ENCODE measurements around the gene ADAM22.

The ADAM22 gene

GRCh38 chr7:88040694-88041093, 106.6 kb downstream of the ADAM22 start:
- no peak for DNase-seq (ENCODE audit: low spot score)

GRCh38 chr7:88041583-88041982, 107.5 kb downstream of the ADAM22 start:
- no peak for DNase-seq (ENCODE audit: low spot score)

- no peak for DNase-seq (ENCODE audit: low spot score)
These were observed 108.1 kb downstream of the ADAM22 start for GRCh38 chr7:88042157-88042556.

GRCh38 chr7:88042803-88043202, 108.8 kb downstream of the ADAM22 start:
- no peak for DNase-seq (ENCODE audit: low spot score)

GRCh38 chr7:88044069-88044468, 110.0 kb downstream of the ADAM22 start:
- DNase-seq (ENCODE audit: low spot score), result no peak

- DNase-seq (ENCODE audit: low spot score), result no peak
These were observed 113.0 kb downstream of the ADAM22 start for GRCh38 chr7:88046839-88047573.

- no peak for DNase-seq (ENCODE audit: low spot score)
These were observed 123.6 kb downstream of the ADAM22 start for GRCh38 chr7:88057655-88058054.

GRCh38 chr7:88062238-88062637, 128.2 kb downstream of the ADAM22 start:
- DNase-seq (ENCODE audit: low spot score), result no peak

- no peak for DNase-seq (ENCODE audit: low spot score)
These were observed 135.0 kb downstream of the ADAM22 start for GRCh38 chr7:88069093-88069492.

GRCh38 chr7:88071994-88072714, 138.1 kb downstream of the ADAM22 start:
- no peak for DNase-seq (ENCODE audit: low spot score)

- DNase-seq (ENCODE audit: low spot score), result no peak
These were observed 138.6 kb downstream of the ADAM22 start for GRCh38 chr7:88072715-88073055.

GRCh38 chr7:88073626-88074025, 139.6 kb downstream of the ADAM22 start:
- DNase-seq (ENCODE audit: low spot score), result no peak

GRCh38 chr7:88075216-88075615, 141.2 kb downstream of the ADAM22 start:
- DNase-seq (ENCODE audit: low spot score), result no peak

- DNase-seq (ENCODE audit: low spot score), result no peak
These were observed 149.8 kb downstream of the ADAM22 start for GRCh38 chr7:88083883-88084282.

- DNase-seq (ENCODE audit: low spot score), result peak; percentile 12
These were observed 155.5 kb downstream of the ADAM22 start for GRCh38 chr7:88089561-88089960.

GRCh38 chr7:88090240-88090639, 156.2 kb downstream of the ADAM22 start:
- DNase-seq (ENCODE audit: low spot score), result no peak

GRCh38 chr7:88090671-88091070, 156.6 kb downstream of the ADAM22 start:
- no peak for DNase-seq (ENCODE audit: low spot score)

GRCh38 chr7:88091988-88092675, 158.1 kb downstream of the ADAM22 start:
- no peak for DNase-seq (ENCODE audit: low spot score)

- DNase-seq (ENCODE audit: low spot score), result no peak
These were observed 158.6 kb downstream of the ADAM22 start for GRCh38 chr7:88092676-88092999.

- DNase-seq (ENCODE audit: low spot score), result no peak
These were observed 167.7 kb downstream of the ADAM22 start for GRCh38 chr7:88101769-88102168.

- DNase-seq (ENCODE audit: low spot score), result no peak
These were observed 168.6 kb downstream of the ADAM22 start for GRCh38 chr7:88102675-88103074.

- peak; percentile 18 for DNase-seq (ENCODE audit: low spot score)
These were observed 170.7 kb downstream of the ADAM22 start for GRCh38 chr7:88104732-88105131.

GRCh38 chr7:88105231-88105630, 171.2 kb downstream of the ADAM22 start:
- DNase-seq (ENCODE audit: low spot score), result no peak
